ENCODE data around the gene SURF6.

DNA sequence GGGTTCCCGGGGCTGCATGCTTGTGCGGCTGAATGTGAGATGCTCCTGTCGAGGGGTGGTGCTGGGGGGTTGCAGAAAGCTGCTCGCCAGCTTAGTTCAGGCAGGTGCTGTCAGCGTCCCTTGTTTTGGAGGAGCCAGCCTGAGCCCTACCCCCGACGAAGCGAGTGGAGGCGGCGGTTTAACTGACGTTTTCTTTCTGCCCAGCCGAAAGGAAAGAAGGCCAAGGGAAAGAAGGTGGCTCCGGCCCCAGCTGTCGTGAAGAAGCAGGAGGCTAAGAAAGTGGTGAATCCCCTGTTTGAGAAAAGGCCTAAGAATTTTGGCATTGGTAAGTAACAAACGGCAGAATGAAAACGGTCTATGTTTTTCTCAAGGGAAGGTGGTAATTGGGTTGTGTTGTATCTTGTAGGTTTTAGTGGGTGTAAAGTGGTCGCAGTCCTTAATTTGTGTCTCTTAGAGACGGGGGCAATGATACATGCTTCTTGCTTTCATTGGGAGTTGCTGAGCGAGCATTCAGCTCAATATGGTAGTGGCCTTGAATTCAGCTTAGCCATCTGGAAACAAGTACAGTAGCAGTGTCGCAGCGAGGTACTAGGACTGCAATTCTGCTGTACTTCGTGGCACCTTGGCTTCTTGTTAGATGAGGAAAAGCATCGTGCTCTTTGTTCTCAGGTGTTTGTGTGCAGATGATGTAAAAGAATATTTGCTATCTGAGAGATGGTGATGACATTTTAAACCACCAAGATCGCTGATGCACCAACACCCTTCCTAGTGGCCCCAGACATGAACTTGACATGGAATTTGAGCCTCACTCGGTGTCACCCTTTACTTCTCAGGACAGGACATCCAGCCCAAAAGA is 13.0 kb upstream of the SURF6 start:
- TF ChIP-seq, protein P1, sequence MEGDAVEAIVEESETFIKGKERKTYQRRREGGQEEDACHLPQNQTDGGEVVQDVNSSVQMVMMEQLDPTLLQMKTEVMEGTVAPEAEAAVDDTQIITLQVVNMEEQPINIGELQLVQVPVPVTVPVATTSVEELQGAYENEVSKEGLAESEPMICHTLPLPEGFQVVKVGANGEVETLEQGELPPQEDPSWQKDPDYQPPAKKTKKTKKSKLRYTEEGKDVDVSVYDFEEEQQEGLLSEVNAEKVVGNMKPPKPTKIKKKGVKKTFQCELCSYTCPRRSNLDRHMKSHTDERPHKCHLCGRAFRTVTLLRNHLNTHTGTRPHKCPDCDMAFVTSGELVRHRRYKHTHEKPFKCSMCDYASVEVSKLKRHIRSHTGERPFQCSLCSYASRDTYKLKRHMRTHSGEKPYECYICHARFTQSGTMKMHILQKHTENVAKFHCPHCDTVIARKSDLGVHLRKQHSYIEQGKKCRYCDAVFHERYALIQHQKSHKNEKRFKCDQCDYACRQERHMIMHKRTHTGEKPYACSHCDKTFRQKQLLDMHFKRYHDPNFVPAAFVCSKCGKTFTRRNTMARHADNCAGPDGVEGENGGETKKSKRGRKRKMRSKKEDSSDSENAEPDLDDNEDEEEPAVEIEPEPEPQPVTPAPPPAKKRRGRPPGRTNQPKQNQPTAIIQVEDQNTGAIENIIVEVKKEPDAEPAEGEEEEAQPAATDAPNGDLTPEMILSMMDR (IDR thresholded peaks at IDR 0.05; ENCODE audit: insufficient read depth, low read length): no peak
- TF ChIP-seq SPI1 (IDR thresholded peaks at IDR 0.05; ENCODE audit: borderline replicate concordance, low read depth) (no peak), GABPA (IDR thresholded peaks at IDR 0.05; ENCODE audit: low read depth) (no peak), POLR2AphosphoS5 (IDR thresholded peaks at IDR 0.05; ENCODE audit: low read depth) (no peak)
- TF ChIP-seq, protein P2, sequence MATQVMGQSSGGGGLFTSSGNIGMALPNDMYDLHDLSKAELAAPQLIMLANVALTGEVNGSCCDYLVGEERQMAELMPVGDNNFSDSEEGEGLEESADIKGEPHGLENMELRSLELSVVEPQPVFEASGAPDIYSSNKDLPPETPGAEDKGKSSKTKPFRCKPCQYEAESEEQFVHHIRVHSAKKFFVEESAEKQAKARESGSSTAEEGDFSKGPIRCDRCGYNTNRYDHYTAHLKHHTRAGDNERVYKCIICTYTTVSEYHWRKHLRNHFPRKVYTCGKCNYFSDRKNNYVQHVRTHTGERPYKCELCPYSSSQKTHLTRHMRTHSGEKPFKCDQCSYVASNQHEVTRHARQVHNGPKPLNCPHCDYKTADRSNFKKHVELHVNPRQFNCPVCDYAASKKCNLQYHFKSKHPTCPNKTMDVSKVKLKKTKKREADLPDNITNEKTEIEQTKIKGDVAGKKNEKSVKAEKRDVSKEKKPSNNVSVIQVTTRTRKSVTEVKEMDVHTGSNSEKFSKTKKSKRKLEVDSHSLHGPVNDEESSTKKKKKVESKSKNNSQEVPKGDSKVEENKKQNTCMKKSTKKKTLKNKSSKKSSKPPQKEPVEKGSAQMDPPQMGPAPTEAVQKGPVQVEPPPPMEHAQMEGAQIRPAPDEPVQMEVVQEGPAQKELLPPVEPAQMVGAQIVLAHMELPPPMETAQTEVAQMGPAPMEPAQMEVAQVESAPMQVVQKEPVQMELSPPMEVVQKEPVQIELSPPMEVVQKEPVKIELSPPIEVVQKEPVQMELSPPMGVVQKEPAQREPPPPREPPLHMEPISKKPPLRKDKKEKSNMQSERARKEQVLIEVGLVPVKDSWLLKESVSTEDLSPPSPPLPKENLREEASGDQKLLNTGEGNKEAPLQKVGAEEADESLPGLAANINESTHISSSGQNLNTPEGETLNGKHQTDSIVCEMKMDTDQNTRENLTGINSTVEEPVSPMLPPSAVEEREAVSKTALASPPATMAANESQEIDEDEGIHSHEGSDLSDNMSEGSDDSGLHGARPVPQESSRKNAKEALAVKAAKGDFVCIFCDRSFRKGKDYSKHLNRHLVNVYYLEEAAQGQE (IDR thresholded peaks at IDR 0.05; ENCODE audit: insufficient replicate concordance, low read depth): no peak

Data from HL-60 (cell line).